Motor neuron (in vitro differentiated cells): Measurements from ENCODE around the gene CDC42BPG. TPM values are rescaled to one million over a fixed set of nuclear protein-coding genes. Genes with fewer than 3 reads are reported as not detected.

Source experiments
- ATAC-seq, 8 experiments: fragments of 200-7000 bp; cut with Tn5 transposase; replicated peaks in 6 of 8; 2 replicates each; pipeline ENCODE4 v1.8.0; 2021; ENCODE audit warnings: mild to moderate bottlenecking in 8 of 8, moderate library complexity in 8 of 8
- H3K27ac ChIP-seq, 2 donors: fragments of 250-450 bp; sonication (Bioruptor Pico); 2 replicates each; pipeline ENCODE4 v1.9.0; 2021; ENCODE audit warnings: antibody characterized with exemption in 2 of 2, mild to moderate bottlenecking in 2 of 2, moderate library complexity in 1 of 2
- H3K4me1 ChIP-seq, 2 donors: fragments of 250-450 bp; sonication (Bioruptor Pico); replicated peaks in 1 of 2; 2 replicates each; pipeline ENCODE4 v1.6.1; 2021; ENCODE audit warnings: antibody characterized with exemption in 2 of 2, mild to moderate bottlenecking in 2 of 2, moderate library complexity in 1 of 2
- H3K4me3 ChIP-seq, 5 donors: fragments of 250-450 bp; sonication (Bioruptor Pico); 2 replicates each; pipeline ENCODE4 v1.9.0; 2021; ENCODE audit warnings: antibody characterized with exemption in 5 of 5, mild to moderate bottlenecking in 5 of 5, moderate library complexity in 4 of 5
- WGBS, 10 experiments: fragments of 450-650 bp; shearing (Covaris generic); methylation state at CpG; one replicate each; pipeline ENCODE4 v1.0.0; 2022; 5-methylcytosine and 5-hydroxymethylcytosine counted together
- in situ Hi-C, 9 experiments: fragments of 400-800 bp; cut with MboI; loops; one replicate each; pipeline ENCODE4 v1.15.0; 2021; ENCODE audit warnings: low sequenced_read_pairs in 9 of 9, low pct_unique_long_range_greater_than_20kb in 2 of 9; ENCODE audit not compliant: unreplicated experiment in 9 of 9
- total RNA-seq, 8 experiments: library from RNA; unstranded; fragments of 300-600 nt; gene quantifications; 2 replicates each; pipeline versions ENCODE4 v1.2.3 to v1.2.4, GENCODE V29; 2022

The CDC42BPG gene
- total RNA-seq, 8 experiments from 2014 or later, result 0.05 to 1.2 (median 0.22) TPM; not detected in 1

DNA sequence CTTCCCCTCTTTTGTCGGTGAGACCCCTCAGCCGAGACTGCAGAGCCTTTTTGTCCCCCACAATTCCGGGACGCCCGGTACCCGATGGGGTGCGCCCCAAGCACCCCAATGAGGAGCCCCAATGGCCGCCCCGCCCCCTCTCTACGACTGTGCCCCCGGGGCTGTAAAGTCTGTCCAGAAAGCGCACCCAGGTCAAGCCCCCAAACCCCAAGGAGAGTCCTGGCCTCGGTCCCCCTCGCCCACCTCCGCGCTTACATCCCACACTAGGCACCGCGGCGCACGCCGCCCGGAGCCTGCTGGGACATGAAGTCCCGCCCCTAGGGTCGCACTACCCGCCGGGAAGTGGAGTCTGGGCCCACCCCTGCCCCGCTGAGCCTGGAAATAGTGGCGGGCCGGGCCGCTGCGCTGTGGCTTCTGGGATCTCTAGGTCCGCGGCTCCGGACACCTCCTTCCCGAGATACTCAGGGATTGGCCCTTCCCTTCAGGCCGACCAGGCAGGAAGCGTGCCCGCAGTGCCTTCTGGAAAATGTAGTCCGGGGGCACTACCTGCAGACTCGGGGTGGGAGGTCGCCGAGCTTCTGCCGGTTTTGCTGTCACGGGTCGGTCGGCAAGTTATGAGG lies 34.1 kb downstream of the CDC42BPG start, which contains the start of gene MEN1:
Gene MEN1, minus strand, starts transcription at position 281 of the 620 bp plus-strand sequence. CDS start 442 bp downstream, outside the sequence.
- in situ Hi-C loops, result no loop called here
- WGBS, 10 experiments, result 0 to 5% (median 0%) methylated on average over 1 to 11 of the region's 46 CpGs; no CpG with 5 or more reads in 3 of the 10 experiments
- peak within 1 kb of the TSS; percentile 34 to 40 for H3K27ac ChIP-seq
- H3K4me1 ChIP-seq, result peaks cover 7% of the 10 kb centered on the region in 2 donors
- ATAC-seq, result peak; percentile 98 to 99 (median 98)
- peak within 1 kb of the TSS; percentile 73 to 91 (median 86) for H3K4me3 ChIP-seq

GRCh38 chr11:64809781-64810241 lies 34.6 kb downstream of the CDC42BPG start:
- in situ Hi-C loops, result no loop called here
- ATAC-seq, result peak; percentile 20 to 44 (median 30)
- 5 to 31% (median 15%) methylated on average over 4 to 8 of the region's 44 CpGs; no CpG with 5 or more reads in 7 of the 10 experiments for WGBS, 10 experiments
- H3K27ac ChIP-seq, result peak overlapping the region; percentile 34 to 40
- H3K4me1 ChIP-seq, result peaks cover 7% of the 10 kb centered on the region in 2 donors
- peak overlapping the region; percentile 73 to 91 (median 86) for H3K4me3 ChIP-seq

GRCh38 chr11:64805481-64805880 lies 39.0 kb downstream of the CDC42BPG start:
- ATAC-seq, result no peak
- in situ Hi-C loops, result no loop called here
- Histone ChIP-seq H3K27ac (no peak overlapping the region), H3K4me1 (peaks cover 20 to 24% of the 10 kb centered on the region in 2 donors), H3K4me3 (no peak overlapping the region)
- 100% methylated on average over 1 to 2 of the region's 9 CpGs; no CpG with 5 or more reads in 8 of the 10 experiments for WGBS, 10 experiments

GRCh38 chr11:64804346-64805210 lies 39.9 kb downstream of the CDC42BPG start:
- Histone ChIP-seq H3K27ac (no peak overlapping the region), H3K4me1 (peaks cover 20 to 29% of the 10 kb centered on the region in 2 donors), H3K4me3 (peak overlapping the region in 1 of 5 donors; percentile 49)
- 80 to 93% (median 87%) methylated on average over 1 to 7 of the region's 41 CpGs; no CpG with 5 or more reads in 5 of the 10 experiments for WGBS, 10 experiments
- no peak for ATAC-seq
- in situ Hi-C loops, result no loop called here

DNA sequence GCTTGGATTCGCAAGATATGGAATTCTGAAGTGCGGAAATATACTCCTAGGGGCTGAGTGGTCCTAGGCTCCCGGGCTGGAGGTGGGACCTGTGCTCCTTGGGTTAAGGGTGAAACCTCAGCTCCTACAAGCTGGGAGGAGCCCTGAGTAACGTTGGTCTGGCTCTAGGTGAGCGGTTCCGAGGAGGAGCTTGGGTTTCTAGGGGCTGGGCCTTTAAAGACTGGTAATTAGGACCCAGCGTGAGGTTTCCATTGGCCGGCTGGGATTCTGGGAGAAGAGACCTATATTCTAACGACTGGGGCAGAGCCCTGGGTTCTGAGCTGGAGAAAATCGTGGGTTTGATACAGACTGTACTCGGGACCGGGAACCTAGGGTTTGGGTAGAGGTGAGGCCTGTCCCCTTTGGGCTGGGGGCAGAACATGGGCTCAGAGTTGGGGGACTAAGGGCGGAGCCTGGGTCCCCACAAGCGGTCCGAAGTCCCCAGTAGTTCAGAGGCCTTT lies 40.6 kb downstream of the CDC42BPG start:
- Histone ChIP-seq H3K4me1 (peaks cover 14 to 22% of the 10 kb centered on the region in 2 donors), H3K4me3 (peak overlapping the region; percentile 44 to 49 (median 47)), H3K27ac (no peak overlapping the region)
- ATAC-seq, result peak in 2 of 8 experiments; percentile 1 to 13
- in situ Hi-C loops, result no loop called here
- WGBS, 10 experiments, result 0 to 29% (median 14%) methylated on average over 1 to 10 of the region's 15 CpGs; no CpG with 5 or more reads in 4 of the 10 experiments

DNA sequence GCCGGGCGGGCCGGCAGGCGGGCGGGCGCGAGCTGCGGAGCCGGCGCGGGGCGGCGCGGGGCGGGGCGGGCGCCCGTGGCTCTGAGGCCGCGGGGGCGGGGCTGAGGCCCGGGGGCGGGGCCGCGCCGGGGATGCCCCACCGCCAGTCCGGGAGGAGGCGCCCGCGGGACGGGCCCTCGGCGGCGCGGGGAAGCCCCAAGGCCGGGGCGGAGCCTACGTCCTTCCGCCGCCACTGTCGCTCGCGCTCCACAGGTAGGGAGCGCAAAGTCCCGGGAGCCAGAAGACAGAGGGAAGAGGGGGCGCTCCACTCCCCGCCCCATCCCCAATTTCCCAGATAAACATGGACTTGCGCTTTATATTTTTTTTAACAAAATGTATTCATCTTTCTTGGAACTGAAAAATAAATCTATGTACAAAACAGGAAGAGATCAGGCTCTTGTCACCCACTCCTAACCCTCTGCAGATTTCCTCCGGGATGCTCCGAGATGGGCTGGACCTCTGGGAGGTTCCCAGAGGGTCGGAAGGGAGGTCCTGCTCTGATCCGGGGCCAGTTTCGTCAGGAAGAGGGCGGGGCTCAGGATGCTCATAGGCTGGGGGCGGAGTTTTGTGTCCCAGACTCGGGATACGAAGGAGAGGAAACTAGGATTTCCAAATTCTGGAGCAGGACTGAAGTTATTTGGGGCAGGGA lies 41.2 kb downstream of the CDC42BPG start, which contains the start of gene MAP4K2:
Gene MAP4K2, minus strand, starts transcription at position 57 of the 688 bp plus-strand sequence. CDS start 65 bp downstream, outside the sequence.
- ATAC-seq, result peak; percentile 86 to 91 (median 87)
- Histone ChIP-seq H3K4me3 (peak within 1 kb of the TSS; percentile 44 to 49 (median 47)), H3K4me1 (peaks cover 12 to 21% of the 10 kb centered on the region in 2 donors), H3K27ac (peak within 1 kb of the TSS; percentile 33 to 41)
- in situ Hi-C loops, result no loop called here
- WGBS, 10 experiments, result 0% methylated on average over 1 to 8 of the region's 58 CpGs; no CpG with 5 or more reads in 4 of the 10 experiments

- Histone ChIP-seq H3K27ac (peak overlapping the region in 1 of 2 donors; percentile 20), H3K4me3 (peak overlapping the region; percentile 44 to 49 (median 47)), H3K4me1 (peaks cover 12 to 21% of the 10 kb centered on the region in 2 donors)
- in situ Hi-C loops, result no loop called here
- 71 to 80% methylated on average over 2 to 3 of the region's 54 CpGs; no CpG with 5 or more reads in 8 of the 10 experiments for WGBS, 10 experiments
- ATAC-seq, result no peak
Measured at GRCh38 chr11:64802370-64803157, 41.9 kb downstream of the CDC42BPG start.

DNA sequence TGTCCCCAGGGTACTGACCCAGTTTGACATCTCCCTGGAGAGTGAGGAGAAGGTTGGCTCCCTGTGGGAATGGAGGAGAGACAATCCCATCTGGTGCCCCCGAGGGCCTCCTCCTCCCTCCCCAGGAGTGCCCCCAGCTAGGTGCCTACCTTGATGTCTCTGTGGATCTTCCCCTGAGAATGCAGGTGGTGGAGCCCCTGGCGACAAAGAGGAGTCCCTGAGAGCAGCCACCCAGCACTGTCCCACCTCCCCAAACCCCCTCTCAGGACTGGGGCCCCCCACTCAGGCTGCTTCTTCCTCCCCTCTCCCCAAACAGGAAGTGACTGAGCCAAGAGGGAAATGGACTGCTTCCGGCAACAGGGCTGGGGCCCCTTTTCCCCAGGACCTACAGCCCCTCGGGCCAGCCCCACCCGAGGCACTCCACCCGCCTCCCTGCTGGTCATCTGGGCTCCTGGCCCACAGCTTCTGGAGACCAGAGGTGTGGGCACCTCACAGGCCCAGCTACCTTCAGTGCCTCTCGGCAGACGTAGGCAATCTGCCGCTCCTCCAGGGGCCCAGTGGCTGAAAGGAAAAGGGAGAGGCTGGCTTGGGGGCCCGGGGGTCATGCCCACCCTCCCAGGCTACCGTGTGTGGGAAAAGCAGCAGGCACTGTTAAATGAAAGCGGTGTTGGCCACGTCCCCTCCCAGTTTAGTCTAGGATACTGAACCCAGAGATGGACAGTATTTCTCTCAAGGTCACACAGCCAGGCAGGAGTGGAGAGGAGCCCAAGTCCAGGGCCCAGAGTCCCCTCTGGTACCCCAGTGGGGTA lies 42.7 kb downstream of the CDC42BPG start:
- in situ Hi-C loops, result no loop called here
- Histone ChIP-seq H3K4me1 (peaks cover 12 to 21% of the 10 kb centered on the region in 2 donors), H3K4me3 (peak overlapping the region in 1 of 5 donors; percentile 49), H3K27ac (no peak overlapping the region)
- WGBS, 10 experiments, result 64 to 95% (median 78%) methylated on average over 3 to 4 of the region's 13 CpGs; no CpG with 5 or more reads in 6 of the 10 experiments
- ATAC-seq, result peak in 2 of 8 experiments; percentile 7 to 9

DNA sequence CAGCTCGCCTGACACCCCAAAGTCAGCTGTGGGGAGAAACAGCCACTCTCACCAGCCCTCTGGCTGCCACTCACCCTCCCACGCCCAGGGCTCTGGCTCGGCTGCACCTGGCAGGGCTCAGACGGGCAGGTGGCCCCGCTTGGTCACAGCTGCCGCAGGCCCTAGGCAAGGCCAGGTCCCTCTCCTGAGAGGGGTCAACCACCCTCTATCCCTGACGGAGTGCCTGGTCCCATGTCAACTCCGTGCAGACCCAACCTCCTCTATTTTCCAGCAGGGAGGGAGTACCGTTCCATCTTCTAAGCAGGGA lies 43.3 kb downstream of the CDC42BPG start:
- no peak for ATAC-seq
- 100% methylated on average over 1 of the region's 9 CpGs; no CpG with 5 or more reads in 9 of the 10 experiments for WGBS, 10 experiments
- no peak overlapping the region for H3K27ac ChIP-seq
- peaks cover 12 to 21% of the 10 kb centered on the region in 2 donors for H3K4me1 ChIP-seq
- in situ Hi-C loops, result no loop called here
- no peak overlapping the region for H3K4me3 ChIP-seq

DNA sequence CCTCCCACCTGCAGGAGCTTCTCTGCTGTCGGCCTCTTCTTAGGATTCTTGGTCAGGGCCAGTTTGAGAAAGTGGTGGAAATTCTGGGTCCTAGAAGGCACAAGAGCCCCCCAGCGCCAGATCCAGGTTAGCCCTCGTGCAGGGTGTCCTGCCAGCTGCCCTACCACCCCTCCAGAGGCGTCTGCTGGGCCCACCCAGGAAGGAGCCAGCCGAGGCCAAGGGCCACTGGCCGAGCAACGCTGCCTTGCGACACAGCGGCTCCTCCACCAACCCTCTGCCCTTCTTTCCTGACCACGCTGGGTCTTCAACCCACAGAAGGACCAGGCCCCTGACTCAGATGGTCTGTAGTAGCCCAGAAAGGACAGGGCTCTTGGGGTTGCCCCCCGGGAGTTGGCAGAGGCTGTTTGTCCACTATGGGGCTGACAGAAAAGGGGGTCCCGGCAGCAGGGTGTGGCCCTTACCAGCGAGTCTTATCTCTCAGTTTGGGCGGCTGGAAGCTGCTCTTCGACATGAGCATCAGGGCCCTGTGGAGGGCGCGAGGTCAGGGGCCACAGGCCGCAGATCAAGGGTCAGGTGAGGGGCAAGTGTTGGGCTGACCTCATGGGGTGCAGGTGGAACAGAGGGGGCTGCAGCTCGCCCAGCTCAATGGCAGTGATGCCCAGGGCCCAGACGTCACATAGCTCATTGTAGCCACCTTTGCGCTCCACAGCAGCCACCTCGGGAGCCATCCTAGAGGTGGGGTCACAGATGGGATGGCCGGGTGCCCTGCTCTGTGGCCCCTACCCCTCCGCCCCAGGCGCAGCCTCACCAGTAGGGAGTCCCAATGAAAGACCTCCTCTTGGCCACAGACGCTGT lies 43.9 kb downstream of the CDC42BPG start:
- WGBS, 10 experiments, result 60 to 100% (median 81%) methylated on average over 1 to 6 of the region's 26 CpGs; no CpG with 5 or more reads in 6 of the 10 experiments

More for the DNA sequence above, 43.9 kb downstream of the CDC42BPG start:
- no peak for ATAC-seq
- no peak overlapping the region for H3K4me3 ChIP-seq
- peaks cover 12 to 21% of the 10 kb centered on the region in 2 donors for H3K4me1 ChIP-seq
- in situ Hi-C loops, result no loop called here
- H3K27ac ChIP-seq, result no peak overlapping the region
